Central memory CD4-positive, alpha-beta T cell (primary cell): ENCODE results near the gene KNTC1.
"Not testable (repeated sequence)": the region's sequence is repeated elsewhere in the genome, so short reads cannot be mapped to it uniquely, and the experiment has no call there.

Experiments used
- DNase-seq: peaks from one replicate; pipeline ENCODE4 v3.0.0; 2022

KNTC1 gene

DNA sequence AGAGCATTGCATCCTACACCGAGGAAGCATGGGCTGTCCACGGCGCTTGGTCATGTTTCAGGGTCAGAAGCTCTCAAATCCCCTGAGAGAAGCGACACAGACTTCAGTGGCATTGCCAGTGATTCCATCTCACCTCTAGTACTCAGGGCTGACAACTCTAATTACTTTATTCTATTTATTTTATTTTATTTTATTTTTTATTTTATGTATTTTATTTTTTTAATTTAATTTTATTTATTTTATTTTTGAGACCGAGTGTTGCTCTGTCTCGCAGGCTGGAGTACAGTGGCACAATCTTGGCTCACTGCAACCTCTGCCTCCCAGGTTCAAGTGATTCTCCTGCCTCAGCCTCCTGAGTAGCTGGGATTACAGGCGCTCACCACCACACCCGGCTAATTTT, 126.2 kb downstream of the KNTC1 start:
- not testable (repeated sequence) for DNase-seq

DNA sequence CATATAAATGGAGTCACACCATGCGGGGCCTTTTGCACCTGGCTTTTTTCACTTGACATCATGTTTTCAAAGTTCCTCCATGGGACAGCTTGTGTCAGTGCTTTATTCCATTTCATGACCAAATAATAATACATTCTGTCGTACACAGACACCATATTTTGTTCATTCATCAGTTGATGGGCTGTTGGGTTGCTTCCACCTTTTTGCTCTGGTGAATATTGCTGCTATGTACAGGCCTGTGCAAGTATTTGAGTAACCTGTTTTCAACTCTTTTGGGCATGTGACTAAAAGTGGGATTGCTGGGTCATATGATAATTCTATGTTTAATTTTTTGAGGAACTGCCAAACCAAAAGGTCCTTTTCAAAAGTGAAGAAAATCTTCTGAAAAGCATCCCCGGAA, 129.2 kb downstream of the KNTC1 start:
- DNase-seq = no peak

DNA sequence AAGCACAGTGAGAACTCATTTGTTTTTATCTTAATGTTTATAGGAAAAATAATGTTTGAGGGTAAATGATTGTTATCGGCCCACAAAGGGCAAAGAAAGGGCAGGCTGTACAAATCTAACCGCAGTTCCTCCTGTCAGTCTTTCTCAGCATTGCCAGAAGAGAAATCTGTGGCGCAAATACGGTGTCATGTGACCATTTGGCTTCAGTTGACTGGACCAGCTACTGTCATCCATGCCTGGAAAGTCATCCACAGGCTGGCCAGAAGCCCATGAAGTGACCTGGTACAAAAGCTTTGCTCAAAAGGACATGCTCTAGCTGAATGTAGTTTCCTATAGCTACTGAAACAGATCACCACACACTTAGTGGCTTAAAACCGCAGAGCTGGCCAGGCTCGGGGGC, 132.5 kb downstream of the KNTC1 start:
- DNase-seq = no peak

- DNase-seq = no peak
Measured at GRCh38 chr12:122661246-122661645, 134.2 kb downstream of the KNTC1 start.

GRCh38 chr12:122661938-122662337, 134.9 kb downstream of the KNTC1 start:
- no peak for DNase-seq

- DNase-seq = no peak
Measured at GRCh38 chr12:122665349-122665748, 138.3 kb downstream of the KNTC1 start.

DNA sequence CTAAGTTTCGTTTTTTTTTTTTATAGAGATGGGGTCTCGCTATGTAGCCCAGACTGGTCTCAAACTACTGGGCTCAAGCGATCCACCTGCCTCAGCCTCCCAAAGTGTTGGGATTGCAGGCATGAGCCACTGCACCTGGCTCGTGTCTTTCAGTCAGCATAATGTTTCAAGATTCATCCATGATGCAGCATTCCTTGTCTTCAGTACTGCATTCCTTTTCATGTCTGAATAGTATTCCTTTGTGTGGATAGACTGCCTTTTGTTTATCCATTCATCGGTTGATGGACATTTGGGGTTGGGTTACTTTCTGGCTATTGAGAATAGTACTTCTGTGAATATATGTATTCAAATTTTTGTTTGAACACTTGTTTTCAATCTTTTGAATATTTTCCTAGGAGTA, 138.7 kb downstream of the KNTC1 start:
- DNase-seq = no peak

- no peak for DNase-seq
Measured at GRCh38 chr12:122668268-122668667, 141.2 kb downstream of the KNTC1 start.

GRCh38 chr12:122669397-122670070, 142.5 kb downstream of the KNTC1 start:
- no peak for DNase-seq

DNA sequence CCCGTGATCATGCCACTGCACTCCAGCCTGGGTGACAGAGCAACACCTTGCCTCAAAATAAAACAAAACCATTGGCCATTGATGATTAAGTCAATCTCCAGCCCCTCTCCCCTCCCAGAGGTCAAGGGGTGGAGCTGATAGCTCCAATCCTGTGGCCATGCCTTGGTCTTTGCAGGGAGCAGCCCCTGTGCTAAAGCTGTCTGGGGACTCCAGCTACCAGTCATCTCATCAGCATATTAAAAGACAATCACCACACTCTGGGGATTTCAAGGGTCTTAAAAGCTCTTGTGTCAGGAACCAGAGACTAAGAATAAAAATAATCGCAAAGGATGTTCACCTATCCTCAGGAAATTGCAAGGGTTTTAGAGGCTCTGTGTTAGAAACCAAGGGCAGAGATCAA, 145.5 kb downstream of the KNTC1 start:
- no peak for DNase-seq
